ENCODE measurements around the gene HERPUD2. TPM values are rescaled to one million over a fixed set of nuclear protein-coding genes. Genes with fewer than 3 reads are reported as not detected.

HERPUD2 gene
- total RNA-seq, 3 donors from 2014 or later, result 23.5 to 41.4 (median 34.7) TPM

GRCh38 chr7:35697414-35698175, 2.7 kb upstream of the HERPUD2 start:
- H3K4me3 ChIP-seq, result no peak overlapping the region
- no peak for TF ChIP-seq CTCF (IDR thresholded peaks at IDR 0.05)
- ATAC-seq, result no peak
- no peak for DNase-seq
- intact Hi-C loops (cut with DNase I, micrococcal nuclease), result no loop called here
- no peaks in the 10 kb centered on the region for H3K9me3 ChIP-seq
- H3K4me1 ChIP-seq (ENCODE audit: low read depth), result peaks cover 15% of the 10 kb centered on the region
- H3K36me3 ChIP-seq (ENCODE audit: low read depth), result no peaks in the 10 kb centered on the region

- intact Hi-C loops (cut with DNase I, micrococcal nuclease), result no loop called here
- no peak for TF ChIP-seq CTCF (IDR thresholded peaks at IDR 0.05)
Observed at GRCh38 chr7:35695987-35696386, 1.1 kb upstream of the HERPUD2 start.

GRCh38 chr7:35695473-35695850, 527 bp upstream of the HERPUD2 start:
- Histone ChIP-seq H3K4me1 (ENCODE audit: low read depth) (peaks cover 36% of the 10 kb centered on the region), H3K4me3 (peak overlapping the region; percentile 87), H3K9me3 (no peaks in the 10 kb centered on the region), H3K36me3 (ENCODE audit: low read depth) (no peaks in the 10 kb centered on the region)
- intact Hi-C loops (cut with DNase I, micrococcal nuclease), result no loop called here
- no peak for TF ChIP-seq CTCF (IDR thresholded peaks at IDR 0.05)
- DNase-seq (no peak), ATAC-seq (no peak)

More at GRCh38 chr7:35695987-35696386, 1.1 kb upstream of the HERPUD2 start:
- no peak for DNase-seq
- no peaks in the 10 kb centered on the region for H3K9me3 ChIP-seq
- ATAC-seq, result no peak
- H3K4me1 ChIP-seq (ENCODE audit: low read depth), result peaks cover 31% of the 10 kb centered on the region
- no peaks in the 10 kb centered on the region for H3K36me3 ChIP-seq (ENCODE audit: low read depth)
- no peak overlapping the region for H3K4me3 ChIP-seq

- Histone ChIP-seq H3K4me1 (ENCODE audit: low read depth) (peaks cover 36% of the 10 kb centered on the region), H3K4me3 (peak overlapping the region; percentile 87), H3K36me3 (ENCODE audit: low read depth) (no peaks in the 10 kb centered on the region), H3K9me3 (no peaks in the 10 kb centered on the region)
- no peak for TF ChIP-seq CTCF (IDR thresholded peaks at IDR 0.05)
- intact Hi-C loops (cut with DNase I, micrococcal nuclease), result no loop called here
- DNase-seq (peak in 1 of 3 donors; percentile 36), ATAC-seq (peak; percentile 39)
Observed at GRCh38 chr7:35694161-35694783, 663 bp downstream of the HERPUD2 start.

- H3K4me1 ChIP-seq (ENCODE audit: low read depth), result peaks cover 36% of the 10 kb centered on the region
- DNase-seq, result peak in 1 of 3 donors; percentile 32
- ATAC-seq, result no peak
- no peak for TF ChIP-seq CTCF (IDR thresholded peaks at IDR 0.05)
- H3K4me3 ChIP-seq, result no peak overlapping the region
- H3K36me3 ChIP-seq (ENCODE audit: low read depth), result no peaks in the 10 kb centered on the region
- intact Hi-C loops (cut with DNase I, micrococcal nuclease), result no loop called here
- H3K9me3 ChIP-seq, result no peaks in the 10 kb centered on the region
Observed at GRCh38 chr7:35691827-35692307, 3.1 kb downstream of the HERPUD2 start.

Data from mucosa of descending colon (tissue), 3 donors.